PFSK-1 (cell line): ENCODE measurements around the gene PTPRK.

ENCODE experiments used
- FOXP2 ChIP-seq: optimal IDR thresholded peaks from 2 replicates; pipeline ENCODE3; 2011; ENCODE audit warnings: borderline replicate concordance, control low read depth, inconsistent platforms; ENCODE audit not compliant: insufficient read depth; ENCODE audit errors: extremely low read length, extremely low read depth
- POLR2AphosphoS5 ChIP-seq: IDR thresholded peaks from 2 replicates; pipeline ENCODE4 v1.6.1; 2012; ENCODE audit warnings: low read depth, mild to moderate bottlenecking, control low read depth, low read length, moderate library complexity
- SIN3A ChIP-seq: IDR thresholded peaks from 2 replicates; pipeline ENCODE4 v1.6.1; 2012; ENCODE audit warnings: mild to moderate bottlenecking, low read length, moderate library complexity, borderline replicate concordance; ENCODE audit not compliant: insufficient read depth
- TAF1 ChIP-seq: IDR thresholded peaks from 2 replicates; pipeline ENCODE4 v1.6.1; 2012; ENCODE audit warnings: low read length, control low read depth, borderline replicate concordance; ENCODE audit not compliant: insufficient read depth
- TF ChIP-seq, protein P1 (sequence below), 2 experiments: IDR thresholded peaks; 2 replicates each; pipeline versions ENCODE4 v1.6.1 to v1.8.0; 2011 to 2012; ENCODE audit warnings: low read depth in 2 of 2, low read length in 2 of 2, control low read depth in 1 of 2, inconsistent platforms in 1 of 2, mild to moderate bottlenecking in 1 of 2, moderate library complexity in 1 of 2; ENCODE audit not compliant: insufficient read depth in 1 of 2

PTPRK gene

DNA sequence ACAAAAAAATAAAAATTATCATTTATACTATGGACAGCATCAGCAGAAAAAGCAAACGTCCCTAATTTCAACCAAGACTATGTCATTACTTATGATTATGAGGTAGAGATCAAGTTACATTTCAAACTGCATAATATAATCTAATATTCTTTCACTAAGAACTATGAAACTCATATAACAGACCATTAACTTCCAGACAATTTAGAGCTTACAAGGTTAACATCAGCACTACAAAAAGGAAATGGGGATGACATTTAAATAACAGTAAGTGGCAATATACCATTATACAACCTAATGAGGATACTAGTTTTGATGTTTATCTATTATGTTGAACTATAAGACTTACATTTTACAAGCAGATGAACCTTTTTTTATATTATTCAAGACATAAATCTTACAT is 358.6 kb downstream of the PTPRK start:
- TF ChIP-seq FOXP2 (no peak), SIN3A (no peak), TAF1 (no peak), POLR2AphosphoS5 (no peak)
- TF ChIP-seq, protein P1, sequence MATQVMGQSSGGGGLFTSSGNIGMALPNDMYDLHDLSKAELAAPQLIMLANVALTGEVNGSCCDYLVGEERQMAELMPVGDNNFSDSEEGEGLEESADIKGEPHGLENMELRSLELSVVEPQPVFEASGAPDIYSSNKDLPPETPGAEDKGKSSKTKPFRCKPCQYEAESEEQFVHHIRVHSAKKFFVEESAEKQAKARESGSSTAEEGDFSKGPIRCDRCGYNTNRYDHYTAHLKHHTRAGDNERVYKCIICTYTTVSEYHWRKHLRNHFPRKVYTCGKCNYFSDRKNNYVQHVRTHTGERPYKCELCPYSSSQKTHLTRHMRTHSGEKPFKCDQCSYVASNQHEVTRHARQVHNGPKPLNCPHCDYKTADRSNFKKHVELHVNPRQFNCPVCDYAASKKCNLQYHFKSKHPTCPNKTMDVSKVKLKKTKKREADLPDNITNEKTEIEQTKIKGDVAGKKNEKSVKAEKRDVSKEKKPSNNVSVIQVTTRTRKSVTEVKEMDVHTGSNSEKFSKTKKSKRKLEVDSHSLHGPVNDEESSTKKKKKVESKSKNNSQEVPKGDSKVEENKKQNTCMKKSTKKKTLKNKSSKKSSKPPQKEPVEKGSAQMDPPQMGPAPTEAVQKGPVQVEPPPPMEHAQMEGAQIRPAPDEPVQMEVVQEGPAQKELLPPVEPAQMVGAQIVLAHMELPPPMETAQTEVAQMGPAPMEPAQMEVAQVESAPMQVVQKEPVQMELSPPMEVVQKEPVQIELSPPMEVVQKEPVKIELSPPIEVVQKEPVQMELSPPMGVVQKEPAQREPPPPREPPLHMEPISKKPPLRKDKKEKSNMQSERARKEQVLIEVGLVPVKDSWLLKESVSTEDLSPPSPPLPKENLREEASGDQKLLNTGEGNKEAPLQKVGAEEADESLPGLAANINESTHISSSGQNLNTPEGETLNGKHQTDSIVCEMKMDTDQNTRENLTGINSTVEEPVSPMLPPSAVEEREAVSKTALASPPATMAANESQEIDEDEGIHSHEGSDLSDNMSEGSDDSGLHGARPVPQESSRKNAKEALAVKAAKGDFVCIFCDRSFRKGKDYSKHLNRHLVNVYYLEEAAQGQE (IDR thresholded peaks at IDR 0.05; ENCODE audit: insufficient read depth in 1 of 2, low read depth in 2 of 2, low read length in 2 of 2): no peak

DNA sequence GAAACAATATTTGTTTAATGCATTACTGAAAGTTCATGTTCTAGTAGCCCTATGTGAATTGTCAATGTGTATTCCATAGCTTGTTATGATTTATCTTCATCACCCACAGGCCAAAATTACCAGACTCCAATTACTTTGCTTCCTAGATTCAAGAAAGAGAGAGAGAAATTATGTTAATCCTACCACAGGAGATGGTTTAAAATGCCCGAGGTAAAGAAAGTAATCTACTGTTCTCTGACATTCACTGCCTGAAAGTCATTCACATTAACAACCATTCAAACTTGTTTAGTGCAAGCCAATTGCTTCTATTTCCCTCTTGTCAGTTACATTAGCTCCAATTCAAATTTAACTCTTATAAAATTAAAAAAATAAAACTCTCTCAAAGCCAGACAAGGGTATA is 359.1 kb downstream of the PTPRK start:
- TF ChIP-seq POLR2AphosphoS5 (no peak), SIN3A (no peak), FOXP2 (no peak), TAF1 (no peak)
- TF ChIP-seq, protein P1 (IDR thresholded peaks at IDR 0.05; ENCODE audit: insufficient read depth in 1 of 2, low read depth in 2 of 2, low read length in 2 of 2): no peak

DNA sequence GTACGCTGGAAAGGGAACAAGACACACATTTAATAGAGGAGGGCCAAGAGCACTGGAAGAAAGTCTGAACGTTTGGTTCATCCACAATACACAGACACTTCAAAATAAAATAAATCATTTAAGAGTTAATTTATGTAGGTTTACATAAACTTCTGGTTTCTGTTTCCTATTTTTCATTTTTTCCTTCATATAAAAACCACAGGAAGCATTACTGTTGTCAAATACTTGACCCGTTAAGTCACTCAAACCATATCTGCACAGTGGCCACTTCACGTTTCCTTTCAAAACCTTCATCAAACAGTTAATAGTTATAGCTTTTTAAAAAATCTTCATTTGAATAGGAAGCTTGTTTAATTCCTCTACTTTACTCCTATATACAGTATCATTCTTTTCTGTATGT is 361.9 kb downstream of the PTPRK start:
- TF ChIP-seq, protein P1 (IDR thresholded peaks at IDR 0.05; ENCODE audit: insufficient read depth in 1 of 2, low read depth in 2 of 2, low read length in 2 of 2): no peak
- TF ChIP-seq FOXP2 (no peak), POLR2AphosphoS5 (no peak), TAF1 (no peak), SIN3A (no peak)

DNA sequence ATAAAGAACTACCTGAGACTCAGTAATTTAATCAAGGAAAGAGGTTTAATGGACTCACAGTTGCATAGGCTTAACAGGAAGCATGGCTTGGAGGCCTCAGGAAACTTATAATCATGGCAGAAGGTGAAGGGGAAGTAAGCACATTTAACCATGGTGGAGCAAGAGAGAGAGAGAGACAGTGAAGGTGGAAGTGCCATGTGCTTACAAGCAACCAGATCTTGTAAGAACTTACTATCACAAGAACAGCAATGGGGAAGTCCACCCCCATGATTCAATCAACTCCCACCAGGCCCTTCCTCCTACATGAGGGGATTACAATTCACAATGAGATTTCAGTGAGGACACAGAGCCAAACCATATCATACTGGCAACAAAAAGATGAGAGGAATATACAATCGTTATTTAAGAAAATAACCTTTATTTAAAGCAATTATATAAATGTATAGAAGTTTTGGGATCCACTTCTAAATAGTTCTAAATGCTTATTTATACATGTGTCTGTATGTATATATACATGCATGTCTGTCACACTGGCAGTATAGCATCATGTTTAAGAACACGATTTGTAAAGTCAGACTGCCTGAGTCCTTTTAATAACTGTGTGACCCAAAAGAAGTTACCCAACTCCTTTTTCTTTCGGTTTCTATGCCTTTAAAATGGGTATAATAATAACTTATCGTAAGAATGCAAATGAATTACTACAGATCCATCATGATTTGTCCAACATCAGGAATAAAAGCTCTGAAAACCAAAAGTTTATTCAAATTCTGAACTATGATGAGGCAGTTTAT is 363.9 kb downstream of the PTPRK start:
- no peak for TF ChIP-seq POLR2AphosphoS5

DNA sequence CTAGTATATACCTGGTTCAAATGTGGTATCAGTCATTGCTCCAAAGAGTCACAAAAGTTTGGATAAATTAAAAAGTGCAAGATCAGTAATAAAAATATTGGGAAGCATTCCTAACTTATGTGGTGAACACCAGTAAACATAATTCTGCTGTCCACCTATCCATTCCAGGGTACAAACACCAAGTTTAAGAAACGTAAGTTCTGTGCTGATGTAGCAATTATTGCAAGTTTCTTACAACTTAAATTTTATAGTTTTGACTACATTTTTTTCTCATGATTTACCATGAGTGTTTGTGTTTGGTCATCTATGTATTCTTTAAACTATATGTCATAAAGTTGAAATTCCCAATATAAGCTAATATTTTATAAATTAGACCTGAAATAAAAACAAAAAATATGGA is 364.6 kb downstream of the PTPRK start:
- TF ChIP-seq POLR2AphosphoS5 (no peak), FOXP2 (no peak), TAF1 (no peak)
- TF ChIP-seq, protein P1 (IDR thresholded peaks at IDR 0.05; ENCODE audit: insufficient read depth in 1 of 2, low read depth in 2 of 2, low read length in 2 of 2): no peak
